Stomach (tissue), 4 donors: ENCODE results near the gene TMEFF2.

Experiments used
- CTCF ChIP-seq, 7 experiments: fragments of 450-650 bp in 4 of 7; fragments of 200-600 bp in 3 of 7; sonication (generic) in 3 of 7; IDR thresholded peaks; one replicate each; pipeline ENCODE4 v1.5.1; 2016 to 2019; ENCODE audit warnings: antibody characterized with exemption in 7 of 7, control low read depth in 2 of 7, mild to moderate bottlenecking in 1 of 7
- POLR2A ChIP-seq, 4 donors: fragments of 450-650 bp; IDR thresholded peaks; one replicate each; pipeline ENCODE4 v1.6.1; 2016; ENCODE audit warnings: antibody characterized with exemption in 4 of 4, control low read depth in 2 of 4, mild to moderate bottlenecking in 1 of 4, moderate library complexity in 1 of 4
- POLR2AphosphoS5 ChIP-seq, 3 donors: sonication (generic); formaldehyde crosslinking; IDR thresholded peaks; one replicate each; pipeline ENCODE4 v1.6.1; 2016; ENCODE audit warnings: antibody characterized with exemption in 3 of 3

- TF ChIP-seq CTCF (IDR thresholded peaks at IDR 0.05) (no peak), POLR2A (IDR thresholded peaks at IDR 0.05) (no peak), POLR2AphosphoS5 (IDR thresholded peaks at IDR 0.05) (no peak)
Measured at GRCh38 chr2:192150166-192150565, 44.6 kb downstream of the TMEFF2 start.
